Gastroesophageal sphincter (tissue), 4 donors: Measurements from ENCODE around the gene SNX8. TPM values are rescaled to one million over a fixed set of nuclear protein-coding genes. Genes with fewer than 3 reads are reported as not detected.

ENCODE experiments used
- ATAC-seq: fragments of 150-250 bp; one replicate; pipeline ENCODE4 v1.9.1; 2016; ENCODE audit warnings: mild to moderate bottlenecking, moderate library complexity
- H3K27ac ChIP-seq, 4 donors: fragments of 200-600 bp; sonication (generic) in 3 of 4; 1 replicate in 3 of 4; 2 replicates in 1 of 4; pipeline ENCODE4 v1.5.1; 2016 to 2019
- H3K27me3 ChIP-seq: fragments of 200-600 bp; sonication (generic); one replicate; pipeline ENCODE4 v1.5.1; 2019
- H3K36me3 ChIP-seq, 2 donors: fragments of 200-600 bp; sonication (generic); one replicate each; pipeline ENCODE4 v1.5.1; 2019; ENCODE audit warnings: control low read depth in 1 of 2
- H3K4me1 ChIP-seq, 3 donors: fragments of 200-600 bp; sonication (generic); 1 replicate in 2 of 3; 2 replicates in 1 of 3; pipeline ENCODE4 v1.5.1; 2016 to 2019; ENCODE audit warnings: control low read depth in 2 of 3
- H3K4me3 ChIP-seq, 2 donors: fragments of 200-600 bp; sonication (generic); one replicate each; pipeline ENCODE4 v1.5.1; 2019; ENCODE audit warnings: mild to moderate bottlenecking in 1 of 2, moderate library complexity in 1 of 2
- H3K9me3 ChIP-seq, 3 donors: fragments of 200-600 bp; sonication (generic); one replicate each; pipeline ENCODE4 v1.5.1; 2017 to 2019; ENCODE audit warnings: control low read depth in 2 of 3
- CTCF ChIP-seq, 4 experiments: fragments of 200-600 bp in 2 of 4; fragments of 450-650 bp in 2 of 4; sonication (generic) in 1 of 4; IDR thresholded peaks; one replicate each; pipeline ENCODE4 v1.5.1; 2017 to 2019; ENCODE audit warnings: antibody characterized with exemption in 4 of 4, mild to moderate bottlenecking in 2 of 4, moderate library complexity in 2 of 4
- EP300 ChIP-seq: sonication (generic); formaldehyde crosslinking; IDR thresholded peaks from one replicate; pipeline ENCODE4 v1.6.1; 2017; ENCODE audit warnings: antibody characterized with exemption, mild to moderate bottlenecking
- POLR2A ChIP-seq, 2 donors: fragments of 450-650 bp; IDR thresholded peaks; one replicate each; pipeline ENCODE4 v1.6.1; 2017; ENCODE audit warnings: antibody characterized with exemption in 2 of 2, mild to moderate bottlenecking in 2 of 2, moderate library complexity in 1 of 2
- POLR2AphosphoS5 ChIP-seq: sonication (generic); formaldehyde crosslinking; IDR thresholded peaks from one replicate; pipeline ENCODE4 v1.6.1; 2017; ENCODE audit warnings: antibody characterized with exemption
- WGBS, 2 donors: methylation state at CpG; one replicate each; pipeline ENCODE4 v1.1.5; 2018; ENCODE audit warnings: low coverage in 1 of 2; 5-methylcytosine and 5-hydroxymethylcytosine counted together
- total RNA-seq, 4 donors: library from RNA; depleted of rRNA; stranded (reverse); fragments of >200 nt; gene quantifications; one replicate each; pipeline ENCODE4 v1.1.0, GENCODE V29; 2016

SNX8 gene
- total RNA-seq, 4 donors from 2014 or later, result 8.7 to 17.8 (median 9.8) TPM

- 29 to 93% methylated on average over 6 to 16 of the region's 16 CpGs for WGBS, 2 donors
- Histone ChIP-seq H3K4me1 (peaks cover 0 to 44% (median 18%) of the 10 kb centered on the region in 3 donors), H3K4me3 (no peak overlapping the region), H3K27me3 (no peaks in the 10 kb centered on the region), H3K36me3 (peaks cover 0 to 28% of the 10 kb centered on the region in 2 donors), H3K9me3 (no peaks in the 10 kb centered on the region), H3K27ac (peak overlapping the region in 2 of 4 donors; percentile 42 to 59)
- TF ChIP-seq EP300, result no peak
- TF ChIP-seq CTCF (IDR thresholded peaks at IDR 0.05), result no peak
- no peak for TF ChIP-seq POLR2A (IDR thresholded peaks at IDR 0.05)
- no peak for TF ChIP-seq POLR2AphosphoS5
- no peak for ATAC-seq
Observed at GRCh38 chr7:2205036-2205780, 109.0 kb downstream of the SNX8 start.

DNA sequence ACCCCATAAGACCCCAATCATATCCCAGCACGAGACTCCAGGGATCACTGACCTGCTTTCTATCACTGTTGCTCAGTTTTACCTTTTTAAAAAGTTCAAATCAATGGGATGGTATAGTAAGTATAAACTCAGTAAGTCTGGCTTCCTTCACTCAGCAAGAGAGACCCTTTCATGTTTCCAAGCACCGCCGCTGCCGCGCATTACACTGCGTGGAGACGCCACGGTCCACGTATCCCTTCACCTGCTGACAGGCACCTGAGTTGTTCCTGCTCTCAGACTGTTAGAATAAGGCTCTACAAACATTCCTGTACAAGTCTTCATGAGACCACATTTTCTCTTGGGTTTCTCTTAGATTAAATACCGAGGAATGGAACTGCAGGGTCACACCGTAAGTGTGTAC, 109.8 kb downstream of the SNX8 start:
- TF ChIP-seq EP300, result no peak
- TF ChIP-seq POLR2AphosphoS5, result no peak
- TF ChIP-seq CTCF (IDR thresholded peaks at IDR 0.05), result no peak
- TF ChIP-seq POLR2A (IDR thresholded peaks at IDR 0.05), result no peak
- H3K27ac ChIP-seq, result peak overlapping the region in 3 of 4 donors; percentile 26 to 59 (median 38)

GRCh38 chr7:2203766-2204300, 110.4 kb downstream of the SNX8 start:
- peaks cover 0 to 42% of the 10 kb centered on the region in 2 donors for H3K36me3 ChIP-seq
- H3K27me3 ChIP-seq, result no peaks in the 10 kb centered on the region
- H3K27ac ChIP-seq, result peak overlapping the region in 3 of 4 donors; percentile 26 to 59 (median 38)
- ATAC-seq, result peak; percentile 33
- no peak overlapping the region for H3K4me3 ChIP-seq
- WGBS, 2 donors, result 17 to 19% methylated on average over 7 of the region's 13 CpGs
- H3K9me3 ChIP-seq, result no peaks in the 10 kb centered on the region
- peaks cover 0 to 35% (median 14%) of the 10 kb centered on the region in 3 donors for H3K4me1 ChIP-seq
- TF ChIP-seq POLR2A (IDR thresholded peaks at IDR 0.05) (no peak), POLR2AphosphoS5 (peak; percentile 57)

More for the DNA sequence above, 109.8 kb downstream of the SNX8 start:
- ATAC-seq, result no peak
- H3K36me3 ChIP-seq, result peaks cover 0 to 36% of the 10 kb centered on the region in 2 donors
- H3K4me1 ChIP-seq, result peaks cover 0 to 39% (median 16%) of the 10 kb centered on the region in 3 donors
- no peak overlapping the region for H3K4me3 ChIP-seq
- H3K27me3 ChIP-seq, result no peaks in the 10 kb centered on the region
- 98% methylated on average over 11 of the region's 11 CpGs; no CpG with 5 or more reads in 1 of the 2 donors for WGBS, 2 donors
- no peaks in the 10 kb centered on the region for H3K9me3 ChIP-seq

DNA sequence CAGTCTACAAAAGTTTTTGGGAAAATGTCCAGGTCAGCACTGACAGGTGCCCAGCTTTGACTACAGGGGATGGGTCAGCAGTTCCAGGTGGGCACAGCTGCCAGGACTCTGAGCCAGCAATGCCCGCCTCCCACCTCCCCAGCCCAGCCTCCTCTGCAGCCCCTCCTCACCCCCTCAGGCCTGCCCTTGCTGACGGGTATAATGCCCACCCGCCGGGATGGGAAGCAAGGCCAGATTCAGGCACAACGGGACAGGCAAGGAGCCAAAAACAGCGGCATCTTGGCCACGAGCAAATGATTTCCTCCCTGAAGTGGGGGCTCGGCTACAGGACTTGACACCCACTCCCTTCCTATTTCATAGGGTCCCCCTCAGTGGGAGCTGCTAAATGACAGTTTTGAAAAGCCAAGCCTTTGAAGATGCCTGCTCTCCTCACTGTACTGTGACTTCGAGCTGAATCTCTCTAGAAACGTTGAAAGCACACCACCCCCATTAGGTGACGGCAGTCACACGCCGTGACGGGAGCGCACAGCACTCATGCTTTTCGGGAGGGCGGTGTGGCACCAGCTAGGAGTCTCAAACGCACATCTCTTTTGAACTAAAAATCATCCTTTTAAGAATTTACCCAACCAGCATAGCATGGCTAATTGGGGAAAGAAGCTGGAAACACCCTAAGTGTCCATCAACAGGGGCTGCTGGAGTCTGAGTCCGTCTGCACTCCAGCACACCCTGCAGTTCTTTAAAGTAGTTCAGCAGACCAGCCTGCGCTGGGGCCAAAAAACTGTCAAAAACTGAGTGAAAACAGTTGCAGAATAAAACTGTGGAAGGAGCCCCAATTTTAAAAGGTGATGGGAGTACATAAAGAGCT, 111.1 kb downstream of the SNX8 start:
- WGBS, 2 donors, result 36% methylated on average over 3 of the region's 20 CpGs; no CpG with 5 or more reads in 1 of the 2 donors
- Histone ChIP-seq H3K9me3 (no peaks in the 10 kb centered on the region), H3K27me3 (no peaks in the 10 kb centered on the region), H3K4me1 (peaks cover 0 to 37% (median 14%) of the 10 kb centered on the region in 3 donors), H3K27ac (peak overlapping the region in 2 of 4 donors; percentile 4 to 38), H3K4me3 (no peak overlapping the region), H3K36me3 (peaks cover 0 to 41% of the 10 kb centered on the region in 2 donors)
- ATAC-seq, result no peak
- TF ChIP-seq CTCF (IDR thresholded peaks at IDR 0.05) (peak in 1 of 4 experiments; percentile 32), EP300 (no peak)

- TF ChIP-seq POLR2A (IDR thresholded peaks at IDR 0.05), result no peak
- no peak for TF ChIP-seq POLR2AphosphoS5
- TF ChIP-seq CTCF (IDR thresholded peaks at IDR 0.05), result no peak
- TF ChIP-seq EP300, result no peak
- Histone ChIP-seq H3K9me3 (no peaks in the 10 kb centered on the region), H3K36me3 (peaks cover 0 to 33% of the 10 kb centered on the region in 2 donors), H3K4me3 (no peak overlapping the region), H3K27me3 (no peaks in the 10 kb centered on the region), H3K4me1 (peaks cover 0 to 45% (median 14%) of the 10 kb centered on the region in 3 donors), H3K27ac (no peak overlapping the region)
- ATAC-seq, result no peak
- 82% methylated on average over 9 of the region's 14 CpGs; no CpG with 5 or more reads in 1 of the 2 donors for WGBS, 2 donors
Observed at GRCh38 chr7:2202361-2202761, 111.9 kb downstream of the SNX8 start.
